Sciatic nerve (tissue), 2 donors: ENCODE data around the gene SCYL1. TPM values are rescaled to one million over a fixed set of nuclear protein-coding genes. Genes with fewer than 3 reads are reported as not detected.
"Not testable (repeated sequence)": the region's sequence is repeated elsewhere in the genome, so short reads cannot be mapped to it uniquely, and the experiment has no call there.

Source experiments
- ATAC-seq: fragments of 200-7000 bp; cut with Tn5 transposase; one replicate; pipeline ENCODE4 v1.9.1; 2020; ENCODE audit warnings: mild to moderate bottlenecking, moderate library complexity
- DNase-seq: peaks from one replicate; pipeline ENCODE4 v3.0.0-alpha.2; 2020; ENCODE audit warnings: low spot score
- intact Hi-C: fragments of 100-400 bp; cut with DNase I; formaldehyde crosslinking; loops from one replicate; pipeline ENCODE4 v1.14.2; 2022
- total RNA-seq: library from RNA; stranded (reverse); fragmentation: NEBNext Ultra II Directional; extraction: Animal tissue kit (Norgen Biotek cat#: 25700); gene quantifications from one replicate; pipeline ENCODE4 v1.2.1, GENCODE V29; 2021
- donor health status: DM: no; HTN: no; CAD: no.
- donor health status: DM: no; HTN: no; CAD: no.

The SCYL1 gene
- total RNA-seq, 1 donor from 2014 or later: 64.0 TPM

DNA sequence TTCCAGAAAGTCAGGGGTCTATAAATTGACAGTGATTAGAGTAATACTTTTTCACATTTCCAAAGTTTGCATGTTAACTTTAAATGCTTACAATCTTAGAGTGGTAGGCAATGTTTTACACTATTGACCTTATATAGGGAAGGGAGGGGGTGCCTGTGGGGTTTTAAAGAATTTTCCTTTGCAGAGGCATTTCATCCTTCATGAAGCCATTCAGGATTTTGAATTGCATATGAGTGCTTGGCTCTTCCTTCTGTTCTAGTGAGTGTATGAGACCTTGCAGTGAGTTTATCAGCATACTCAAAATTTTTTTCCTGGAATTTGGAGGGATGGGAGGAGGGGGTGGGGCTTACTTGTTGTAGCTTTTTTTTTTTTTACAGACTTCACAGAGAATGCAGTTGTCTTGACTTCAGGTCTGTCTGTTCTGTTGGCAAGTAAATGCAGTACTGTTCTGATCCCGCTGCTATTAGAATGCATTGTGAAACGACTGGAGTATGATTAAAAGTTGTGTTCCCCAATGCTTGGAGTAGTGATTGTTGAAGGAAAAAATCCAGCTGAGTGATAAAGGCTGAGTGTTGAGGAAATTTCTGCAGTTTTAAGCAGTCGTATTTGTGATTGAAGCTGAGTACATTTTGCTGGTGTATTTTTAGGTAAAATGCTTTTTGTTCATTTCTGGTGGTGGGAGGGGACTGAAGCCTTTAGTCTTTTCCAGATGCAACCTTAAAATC is 20.8 kb upstream of the SCYL1 start:
- DNase-seq: no peak
- ATAC-seq: no peak
- intact Hi-C loops: no loop called here

DNA sequence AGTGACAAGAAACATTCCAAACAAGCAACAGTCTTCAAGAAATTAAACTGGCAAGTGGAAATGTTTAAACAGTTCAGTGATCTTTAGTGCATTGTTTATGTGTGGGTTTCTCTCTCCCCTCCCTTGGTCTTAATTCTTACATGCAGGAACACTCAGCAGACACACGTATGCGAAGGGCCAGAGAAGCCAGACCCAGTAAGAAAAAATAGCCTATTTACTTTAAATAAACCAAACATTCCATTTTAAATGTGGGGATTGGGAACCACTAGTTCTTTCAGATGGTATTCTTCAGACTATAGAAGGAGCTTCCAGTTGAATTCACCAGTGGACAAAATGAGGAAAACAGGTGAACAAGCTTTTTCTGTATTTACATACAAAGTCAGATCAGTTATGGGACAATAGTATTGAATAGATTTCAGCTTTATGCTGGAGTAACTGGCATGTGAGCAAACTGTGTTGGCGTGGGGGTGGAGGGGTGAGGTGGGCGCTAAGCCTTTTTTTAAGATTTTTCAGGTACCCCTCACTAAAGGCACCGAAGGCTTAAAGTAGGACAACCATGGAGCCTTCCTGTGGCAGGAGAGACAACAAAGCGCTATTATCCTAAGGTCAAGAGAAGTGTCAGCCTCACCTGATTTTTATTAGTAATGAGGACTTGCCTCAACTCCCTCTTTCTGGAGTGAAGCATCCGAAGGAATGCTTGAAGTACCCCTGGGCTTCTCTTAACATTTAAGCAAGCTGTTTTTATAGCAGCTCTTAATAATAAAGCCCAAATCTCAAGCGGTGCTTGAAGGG is 20.0 kb upstream of the SCYL1 start:
- intact Hi-C loops: no loop called here
- no peak for ATAC-seq
- peak; percentile 39 for DNase-seq

DNA sequence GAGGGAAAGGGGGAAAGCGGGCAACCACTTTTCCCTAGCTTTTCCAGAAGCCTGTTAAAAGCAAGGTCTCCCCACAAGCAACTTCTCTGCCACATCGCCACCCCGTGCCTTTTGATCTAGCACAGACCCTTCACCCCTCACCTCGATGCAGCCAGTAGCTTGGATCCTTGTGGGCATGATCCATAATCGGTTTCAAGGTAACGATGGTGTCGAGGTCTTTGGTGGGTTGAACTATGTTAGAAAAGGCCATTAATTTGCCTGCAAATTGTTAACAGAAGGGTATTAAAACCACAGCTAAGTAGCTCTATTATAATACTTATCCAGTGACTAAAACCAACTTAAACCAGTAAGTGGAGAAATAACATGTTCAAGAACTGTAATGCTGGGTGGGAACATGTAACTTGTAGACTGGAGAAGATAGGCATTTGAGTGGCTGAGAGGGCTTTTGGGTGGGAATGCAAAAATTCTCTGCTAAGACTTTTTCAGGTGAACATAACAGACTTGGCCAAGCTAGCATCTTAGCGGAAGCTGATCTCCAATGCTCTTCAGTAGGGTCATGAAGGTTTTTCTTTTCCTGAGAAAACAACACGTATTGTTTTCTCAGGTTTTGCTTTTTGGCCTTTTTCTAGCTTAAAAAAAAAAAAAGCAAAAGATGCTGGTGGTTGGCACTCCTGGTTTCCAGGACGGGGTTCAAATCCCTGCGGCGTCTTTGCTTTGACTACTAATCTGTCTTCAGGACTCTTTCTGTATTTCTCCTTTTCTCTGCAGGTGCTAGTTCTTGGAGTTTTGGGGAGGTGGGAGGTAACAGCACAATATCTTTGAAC is 19.2 kb upstream of the SCYL1 start:
- ATAC-seq (no peak), DNase-seq (peak; percentile 66)
- intact Hi-C loops: loop anchor here (2.0 kb wide), 1 partner anchor 83 kb away; the partner anchor contains the start of gene NEAT1

GRCh38 chr11:65506290-65506771 is 18.6 kb upstream of the SCYL1 start:
- intact Hi-C loops: loop anchor here (2.0 kb wide), 1 partner anchor 84 kb away; the partner anchor contains the start of gene NEAT1
- no peak for DNase-seq
- no peak for ATAC-seq

GRCh38 chr11:65506772-65507505 is 17.9 kb upstream of the SCYL1 start:
- peak; percentile 51 for ATAC-seq
- DNase-seq: peak; percentile 74
- intact Hi-C loops: loop anchor here (2.0 kb wide), 1 partner anchor 84 kb away; the partner anchor contains the start of gene NEAT1

- DNase-seq: peak; percentile 51
- intact Hi-C loops: loop anchor here (10.0 kb wide), 1 partner anchor 138 kb away; no protein-coding TSS in a partner anchor
- not testable (repeated sequence) for ATAC-seq
Observed at GRCh38 chr11:65512311-65512710, 12.6 kb upstream of the SCYL1 start.

DNA sequence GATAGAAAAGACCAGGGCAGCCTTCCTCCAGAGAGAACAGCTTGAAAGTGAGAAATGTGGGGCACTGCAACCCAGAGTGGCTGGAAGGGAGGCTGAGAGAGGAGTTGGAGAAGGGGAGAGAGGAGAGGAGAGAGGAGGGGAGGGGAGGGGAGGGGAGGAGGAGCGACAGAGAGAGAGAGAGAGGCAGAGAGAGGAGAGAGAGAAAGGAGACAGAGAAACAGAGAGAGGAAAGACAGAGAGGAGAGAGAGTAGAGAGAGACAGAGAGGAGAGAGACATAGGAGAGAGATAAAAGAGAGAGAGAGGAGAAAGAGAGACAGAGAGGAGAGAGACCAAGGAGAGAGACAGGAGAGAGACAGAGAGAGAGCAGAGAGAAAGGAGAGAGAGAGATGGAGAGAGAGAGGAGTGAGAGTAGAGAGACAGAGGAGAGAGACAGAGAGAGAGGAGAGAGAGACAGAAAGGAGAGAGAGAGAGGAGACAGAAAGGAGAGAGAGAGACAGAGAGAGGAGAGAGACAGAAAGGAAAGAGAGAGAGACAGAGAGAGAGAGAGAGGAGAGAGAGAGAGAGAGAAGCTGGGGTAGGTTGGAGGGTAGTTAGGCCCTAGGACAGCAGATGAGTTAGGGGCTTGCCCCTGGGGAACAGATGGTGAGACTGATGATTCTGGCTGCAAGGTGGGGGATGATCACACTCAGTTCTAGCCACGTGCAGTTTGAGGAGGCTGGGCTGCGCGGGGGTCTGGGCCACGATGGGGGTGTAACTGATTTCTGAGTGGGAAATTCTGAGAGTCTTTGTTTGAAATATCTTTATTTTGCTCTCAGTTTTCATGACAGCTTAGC is 8.5 kb upstream of the SCYL1 start:
- DNase-seq (peak; percentile 44), ATAC-seq (peak; percentile 31)
- intact Hi-C loops: loop anchor here (10.0 kb wide), 1 partner anchor 142 kb away; no protein-coding TSS in a partner anchor

GRCh38 chr11:65518941-65519549 is 5.8 kb upstream of the SCYL1 start:
- intact Hi-C loops: loop anchor here (10.0 kb wide), 1 partner anchor 144 kb away; no protein-coding TSS in a partner anchor
- DNase-seq: peak; percentile 19
- not testable (repeated sequence) for ATAC-seq

GRCh38 chr11:65521777-65522521 is 2.9 kb upstream of the SCYL1 start:
- intact Hi-C loops, ATAC-seq: not testable (repeated sequence)
- DNase-seq: peak; percentile 38

GRCh38 chr11:65522718-65523630 is 1.9 kb upstream of the SCYL1 start:
- intact Hi-C loops, ATAC-seq: not testable (repeated sequence)
- peak; percentile 48 for DNase-seq

DNA sequence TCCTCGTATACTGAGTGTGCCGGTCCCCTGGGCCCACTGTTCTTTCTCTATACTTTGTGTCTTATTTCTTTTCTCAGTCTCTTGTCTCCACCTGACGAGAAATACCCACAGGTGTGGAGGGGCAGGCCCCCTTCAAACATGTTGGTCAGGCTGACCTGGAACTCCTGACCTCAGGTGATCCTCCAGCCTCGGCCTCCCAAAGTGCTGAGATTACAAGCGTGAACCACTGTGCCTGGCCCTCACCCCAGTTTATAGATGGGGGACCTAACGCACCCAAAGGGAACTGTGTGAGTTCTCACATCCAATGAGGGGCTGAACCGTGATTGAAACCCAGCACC is 1.3 kb upstream of the SCYL1 start:
- intact Hi-C loops: not testable (repeated sequence)
- ATAC-seq (peak; percentile 1), DNase-seq (peak; percentile 58)

DNA sequence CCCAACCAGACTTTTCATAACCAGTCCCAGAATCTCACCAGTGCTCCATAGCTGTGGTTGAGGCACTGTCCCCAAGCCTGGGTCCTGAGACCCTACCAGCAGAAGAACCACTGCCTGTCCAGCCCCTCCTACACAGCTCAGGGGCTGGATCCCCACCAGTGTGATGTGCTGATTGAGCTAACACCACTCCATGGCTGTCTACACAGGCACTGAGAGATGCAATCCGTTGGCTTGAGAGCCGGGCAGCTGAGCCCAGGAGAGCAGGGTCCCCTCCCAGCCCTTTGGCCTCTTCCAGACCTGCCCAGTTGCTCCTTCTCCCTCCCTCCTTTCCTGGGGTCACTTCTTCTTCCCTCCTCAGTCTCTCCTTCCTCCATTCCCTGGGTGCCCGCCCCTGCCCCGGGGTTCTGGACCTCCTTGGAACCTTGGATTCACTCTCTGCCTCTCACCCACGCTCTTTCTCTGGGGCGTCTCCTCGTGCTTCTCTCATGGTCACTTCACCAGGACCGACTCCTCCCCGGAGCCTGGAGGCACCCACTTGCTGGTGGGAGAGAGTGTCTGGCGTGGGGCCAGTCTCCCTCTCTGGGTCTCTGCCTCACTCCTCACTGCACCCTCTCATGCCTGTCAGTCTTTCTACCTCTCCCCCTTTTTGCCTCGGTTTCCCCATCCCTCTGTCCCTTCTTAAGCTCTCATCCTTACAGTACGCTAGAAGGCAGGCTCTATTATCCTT is 706 bp upstream of the SCYL1 start:
- peak; percentile 55 for ATAC-seq
- peak; percentile 84 for DNase-seq
- intact Hi-C loops: no loop called here

DNA sequence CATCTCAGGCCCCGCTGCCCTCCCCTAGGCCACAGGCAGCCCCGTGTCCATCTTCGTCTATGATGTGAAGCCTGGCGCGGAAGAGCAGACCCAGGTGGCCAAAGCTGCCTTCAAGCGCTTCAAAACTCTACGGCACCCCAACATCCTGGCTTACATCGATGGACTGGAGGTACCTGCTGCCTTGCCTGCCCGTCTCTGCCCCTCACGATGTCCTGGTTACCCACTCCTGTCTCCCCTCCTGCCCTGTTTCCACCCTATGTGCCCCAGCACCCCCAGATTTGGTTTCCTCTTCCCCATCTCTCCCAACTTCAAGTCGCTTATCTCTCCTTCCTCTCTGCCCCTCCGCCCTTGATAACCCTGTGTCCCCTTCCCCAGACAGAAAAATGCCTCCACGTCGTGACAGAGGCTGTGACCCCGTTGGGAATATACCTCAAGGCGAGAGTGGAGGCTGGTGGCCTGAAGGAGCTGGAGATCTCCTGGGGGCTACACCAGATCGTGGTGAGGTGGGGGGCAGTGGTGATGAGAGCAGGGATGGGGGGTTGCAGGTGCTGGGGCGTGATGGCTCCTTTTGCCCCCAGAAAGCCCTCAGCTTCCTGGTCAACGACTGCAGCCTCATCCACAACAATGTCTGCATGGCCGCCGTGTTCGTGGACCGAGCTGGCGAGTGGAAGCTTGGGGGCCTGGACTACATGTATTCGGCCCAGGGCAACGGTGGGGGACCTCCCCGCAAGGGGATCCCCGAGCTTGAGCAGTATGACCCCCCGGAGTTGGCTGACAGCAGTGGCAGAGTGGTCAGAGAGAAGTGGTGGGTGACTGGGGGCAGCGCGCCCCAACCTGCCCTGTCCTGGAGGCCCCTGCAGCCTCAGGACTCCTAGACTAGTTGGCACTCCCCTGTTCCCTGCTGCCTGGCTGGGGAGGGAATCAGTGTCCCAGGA is 930 bp downstream of the SCYL1 start:
- intact Hi-C loops: no loop called here
- DNase-seq (no peak), ATAC-seq (no peak)

- ATAC-seq: no peak
- intact Hi-C loops: no loop called here
- no peak for DNase-seq
Observed at GRCh38 chr11:65526744-65527143, 1.9 kb downstream of the SCYL1 start.
